K562 (cell line): ENCODE measurements around the gene SIRT5. TPM values are rescaled to one million over a fixed set of nuclear protein-coding genes. Genes with fewer than 3 reads are reported as not detected.
A peak's percentile ranks its signal among the peaks of the same experiment; 100 is the strongest.

ENCODE experiments used
- ARID1B ChIP-seq: fragments of 450-650 bp; IDR thresholded peaks from 2 replicates; pipeline ENCODE4 v1.6.1; 2016; ENCODE audit warnings: antibody characterized with exemption, mild to moderate bottlenecking, inconsistent platforms
- ARNT ChIP-seq, 2 experiments: fragments of 450-650 bp; IDR thresholded peaks; 2 replicates each; pipeline ENCODE4 v1.6.1; 2016; ENCODE audit warnings: mild to moderate bottlenecking in 1 of 2
- C11orf30 ChIP-seq: fragments of 450-650 bp; IDR thresholded peaks from 2 replicates; pipeline ENCODE4 v1.6.1; 2016; ENCODE audit warnings: low read depth, mild to moderate bottlenecking
- CBX1 ChIP-seq: sonication (generic); IDR thresholded peaks from 2 replicates; pipeline ENCODE4 v1.6.1; 2016; ENCODE audit warnings: antibody characterized with exemption, low read depth, mild to moderate bottlenecking
- CEBPZ ChIP-seq: fragments of 150-350 bp; IDR thresholded peaks from 2 replicates; pipeline ENCODE4 v1.6.1; 2014; ENCODE audit warnings: low read depth, mild to moderate bottlenecking, low read length, borderline replicate concordance
- CSDE1 ChIP-seq, 2 experiments: fragments of 450-650 bp; IDR thresholded peaks; 2 replicates each; pipeline ENCODE4 v1.6.1; 2016; ENCODE audit warnings: mild to moderate bottlenecking in 1 of 2
- E2F1 ChIP-seq: sonication (generic); formaldehyde crosslinking; IDR thresholded peaks from 2 replicates; pipeline ENCODE4 v1.8.1; 2023; ENCODE audit warnings: mild to moderate bottlenecking, missing genetic modification reagents, moderate library complexity
- GTF2E2 ChIP-seq: fragments of 200-800 bp; sonication (Bioruptor generic); IDR thresholded peaks from 2 replicates; pipeline ENCODE4 v1.6.1; 2016; ENCODE audit warnings: missing genetic modification characterization, missing compliant biosample characterization
- HLTF ChIP-seq: fragments of 450-650 bp; IDR thresholded peaks from 2 replicates; pipeline ENCODE4 v1.6.1; 2016
- HMGXB4 ChIP-seq: sonication (generic); formaldehyde crosslinking; IDR thresholded peaks from 2 replicates; pipeline ENCODE4 v1.8.1; 2023; ENCODE audit warnings: mild to moderate bottlenecking, missing genetic modification reagents
- LARP7 ChIP-seq: fragments of 450-650 bp; IDR thresholded peaks from 2 replicates; pipeline ENCODE4 v1.6.1; 2016
- NBN ChIP-seq: fragments of 450-650 bp; IDR thresholded peaks from 2 replicates; pipeline ENCODE4 v1.6.1; 2016; ENCODE audit warnings: low read depth, mild to moderate bottlenecking
- NCOR1 ChIP-seq: fragments of 450-650 bp; IDR thresholded peaks from 2 replicates; pipeline ENCODE4 v1.6.1; 2016; ENCODE audit warnings: mild to moderate bottlenecking, moderate library complexity
- NFRKB ChIP-seq: fragments of 450-650 bp; IDR thresholded peaks from 2 replicates; pipeline ENCODE4 v1.6.1; 2016; ENCODE audit warnings: low read depth
- TCF7 ChIP-seq: sonication (generic); IDR thresholded peaks from 2 replicates; pipeline ENCODE4 v1.6.1; 2016; ENCODE audit warnings: antibody characterized with exemption, borderline replicate concordance
- THAP7 ChIP-seq: fragments of 250-450 bp; sonication (Bioruptor Pico); IDR thresholded peaks from 2 replicates; pipeline ENCODE4 v1.5.0; 2021
- U2AF2 ChIP-seq: fragments of 200-400 bp; formaldehyde crosslinking; optimal IDR thresholded peaks from 2 replicates; pipeline ENCODE3; 2017; ENCODE audit warnings: low read depth, mild to moderate bottlenecking, low read length
- ZBTB5 ChIP-seq: fragments of 450-650 bp; IDR thresholded peaks from 2 replicates; pipeline ENCODE4 v1.6.1; 2017; ENCODE audit warnings: antibody characterized with exemption
- ZBTB7A ChIP-seq: IDR thresholded peaks from 2 replicates; pipeline ENCODE4 v1.6.1; 2011; ENCODE audit warnings: low read depth, mild to moderate bottlenecking, low read length, moderate library complexity, borderline replicate concordance; ENCODE audit not compliant: control insufficient read depth
- ZNF124 ChIP-seq: sonication (generic); formaldehyde crosslinking; IDR thresholded peaks from 2 replicates; pipeline ENCODE4 v1.8.1; 2022; ENCODE audit warnings: missing genetic modification reagents
- ZNF408 ChIP-seq: fragments of 250-450 bp; sonication (Bioruptor Pico); IDR thresholded peaks from 2 replicates; pipeline ENCODE4 v1.4.0; 2020; ENCODE audit warnings: low read depth, mild to moderate bottlenecking, moderate library complexity
- polyA plus RNA-seq, 8 experiments: library from polyadenylated mRNA; depleted of rRNA in 4 of 8; stranded (reverse) in 5 of 8; unstranded in 3 of 8; fragments of >200 nt; fragmentation: Nextera tagmentation in 2 of 8; fragmentation: Illumina TruSeq in 1 of 8; extraction: Ambion mirVana in 2 of 8; extraction: Trizol in 1 of 8; gene quantifications; 2 replicates each; pipeline versions ENCODE4 v1.2.1 to v1.2.3, GENCODE V29; 2011 to 2014; ENCODE audit warnings: inconsistent platforms in 1 of 8, missing spikeins in 1 of 8
- total RNA-seq, 7 experiments: library from RNA; depleted of rRNA in 6 of 7; stranded (reverse); fragments of >200 nt in 6 of 7; fragmentation: Illumina TruSeq in 2 of 7; extraction: Trizol in 2 of 7; gene quantifications; 2 replicates each; pipeline versions ENCODE4 v1.2.1 to v1.2.3, GENCODE V29; 2011 to 2021; ENCODE audit warnings: low replicate concordance in 1 of 7

Gene SIRT5
- total and polyA plus RNA-seq, 9 of the 15 experiments (the other 6 are each of a cell fraction or from before 2014, with no cell fraction given) = 2.1 to 15.7 (median 11.4) TPM

- TF ChIP-seq CEBPZ = no peak
- no peak for TF ChIP-seq GTF2E2
- 0 out of 2 replicates have a peak, but pooled peaks have one; percentile 72 for TF ChIP-seq LARP7
- no peak for TF ChIP-seq ZBTB7A
- TF ChIP-seq HLTF = peak; percentile 77
- no peak for TF ChIP-seq TCF7
- TF ChIP-seq ZNF124 (CRISPR knock-in tag) = no peak
- no peak for TF ChIP-seq CBX1
- TF ChIP-seq HMGXB4 = 0 out of 2 replicates have a peak, but pooled peaks have one; percentile 67
- 0 out of 2 replicates have a peak, but pooled peaks have one; percentile 7 for TF ChIP-seq NCOR1
- 0 out of 2 replicates have a peak, but pooled peaks have one; percentile 8 for TF ChIP-seq C11orf30
- TF ChIP-seq E2F1 (CRISPR knock-in tag) = no peak
- TF ChIP-seq NFRKB = 0 out of 2 replicates have a peak, but pooled peaks have one; percentile 40
- no peak for TF ChIP-seq ZNF408
- peak; percentile 42 for TF ChIP-seq ARID1B
- TF ChIP-seq NBN = peak; percentile 55; the same call in 1 of the 2 replicates
- peak; percentile 15 to 58; a peak in 2 of 4 replicates for TF ChIP-seq CSDE1 (IDR thresholded peaks at IDR 0.05)
- TF ChIP-seq U2AF2 = no peak
- peak in 1 of 2 experiments; percentile 73; a peak in 1 of 4 replicates for TF ChIP-seq ARNT (IDR thresholded peaks at IDR 0.05)
- peak; percentile 57; the same call in 1 of the 2 replicates for TF ChIP-seq ZBTB5
- TF ChIP-seq THAP7 = 0 out of 2 replicates have a peak, but pooled peaks have one; percentile 33
Measured at GRCh38 chr6:13590574-13591153, 16.3 kb downstream of the SIRT5 start (continued).
